BLaER1 (cell line): ENCODE data around the gene CD276.

Experiments
- H3K27ac ChIP-seq: shearing (Covaris generic); formaldehyde crosslinking; 2 replicates; pipeline ENCODE4 v1.8.1; 2022
- H3K27me3 ChIP-seq: shearing (Covaris generic); formaldehyde crosslinking; 2 replicates; pipeline ENCODE4 v1.8.1; 2022
- H3K36me3 ChIP-seq: shearing (Covaris generic); formaldehyde crosslinking; 2 replicates; pipeline ENCODE4 v1.8.1; 2022
- H3K4me1 ChIP-seq: shearing (Covaris generic); formaldehyde crosslinking; 2 replicates; pipeline ENCODE4 v1.8.1; 2022
- H3K4me2 ChIP-seq: shearing (Covaris generic); formaldehyde crosslinking; 2 replicates; pipeline ENCODE4 v1.8.1; 2022
- H3K4me3 ChIP-seq: shearing (Covaris generic); formaldehyde crosslinking; 2 replicates; pipeline ENCODE4 v1.8.1; 2022
- H3K9ac ChIP-seq: shearing (Covaris generic); formaldehyde crosslinking; 2 replicates; pipeline ENCODE4 v1.8.1; 2022
- H3K9me3 ChIP-seq: shearing (Covaris generic); formaldehyde crosslinking; 2 replicates; pipeline ENCODE4 v1.8.1; 2022
- H4K20me1 ChIP-seq: shearing (Covaris generic); formaldehyde crosslinking; 2 replicates; pipeline ENCODE4 v1.8.1; 2022
- Cebpa-rat ChIP-seq: shearing (Covaris generic); IDR thresholded peaks from 2 replicates; pipeline ENCODE4 v1.8.1; 2022

Gene CD276

GRCh38 chr15:73751511-73751898, 67.3 kb downstream of the CD276 start:
- TF ChIP-seq Cebpa-rat = no peak

GRCh38 chr15:73751899-73752805, 68.0 kb downstream of the CD276 start:
- Histone ChIP-seq H3K4me2 (peak overlapping the region; percentile 97), H3K4me1 (peaks cover 13% of the 10 kb centered on the region), H3K9ac (peak overlapping the region; percentile 48; the same call in 1 of the 2 replicates)

More at GRCh38 chr15:73751511-73751898, 67.3 kb downstream of the CD276 start:
- no peak overlapping the region for H3K9ac ChIP-seq
- H3K27ac ChIP-seq = no peak overlapping the region
- no peak overlapping the region for H3K4me3 ChIP-seq
- H3K27me3 ChIP-seq = peaks cover 84% of the 10 kb centered on the region
- H3K4me2 ChIP-seq = peak overlapping the region; percentile 97; the same call in 1 of the 2 replicates
- H4K20me1 ChIP-seq = peaks cover 24% of the 10 kb centered on the region
- H3K4me1 ChIP-seq = peaks cover 13% of the 10 kb centered on the region
- no peaks in the 10 kb centered on the region for H3K9me3 ChIP-seq
- no peaks in the 10 kb centered on the region for H3K36me3 ChIP-seq

GRCh38 chr15:73752806-73753193, 68.6 kb downstream of the CD276 start:
- Histone ChIP-seq H3K4me1 (peaks cover 13% of the 10 kb centered on the region), H3K27me3 (peaks cover 75% of the 10 kb centered on the region), H3K9ac (peak overlapping the region; percentile 48; the same call in 1 of the 2 replicates), H3K9me3 (no peaks in the 10 kb centered on the region), H3K4me2 (peak overlapping the region; percentile 97), H3K36me3 (no peaks in the 10 kb centered on the region), H4K20me1 (peaks cover 24% of the 10 kb centered on the region), H3K27ac (no peak overlapping the region), H3K4me3 (peak overlapping the region; percentile 68)
- no peak for TF ChIP-seq Cebpa-rat

More at GRCh38 chr15:73751899-73752805, 68.0 kb downstream of the CD276 start:
- H3K27me3 ChIP-seq = peaks cover 79% of the 10 kb centered on the region
- H3K4me3 ChIP-seq = peak overlapping the region; percentile 68
- peaks cover 24% of the 10 kb centered on the region for H4K20me1 ChIP-seq
- H3K36me3 ChIP-seq = no peaks in the 10 kb centered on the region
- H3K27ac ChIP-seq = no peak overlapping the region
- TF ChIP-seq Cebpa-rat = no peak
- H3K9me3 ChIP-seq = no peaks in the 10 kb centered on the region

GRCh38 chr15:73753250-73754130, 69.3 kb downstream of the CD276 start, which contains the start of gene INSYN1:
INSYN1 (minus strand) TSS chr15:73753351; CDS start chr15:73751130, 2,221 bp downstream.
- Histone ChIP-seq H3K36me3 (no peaks in the 10 kb centered on the region), H3K27me3 (peaks cover 75% of the 10 kb centered on the region), H3K9ac (peak within 1 kb of the TSS; percentile 48; the same call in 1 of the 2 replicates), H4K20me1 (peaks cover 24% of the 10 kb centered on the region), H3K4me1 (peaks cover 13% of the 10 kb centered on the region), H3K9me3 (no peaks in the 10 kb centered on the region), H3K27ac (no peak within 1 kb of the TSS), H3K4me2 (peak within 1 kb of the TSS; percentile 97), H3K4me3 (peak within 1 kb of the TSS; percentile 68)
- TF ChIP-seq Cebpa-rat = no peak

GRCh38 chr15:73754461-73754860, 70.3 kb downstream of the CD276 start:
- H3K9me3 ChIP-seq = no peaks in the 10 kb centered on the region
- no peak overlapping the region for H3K4me3 ChIP-seq
- no peak overlapping the region for H3K9ac ChIP-seq
- peaks cover 24% of the 10 kb centered on the region for H4K20me1 ChIP-seq
- no peak for TF ChIP-seq Cebpa-rat
- H3K4me2 ChIP-seq = no peak overlapping the region
- no peak overlapping the region for H3K27ac ChIP-seq
- H3K4me1 ChIP-seq = peaks cover 13% of the 10 kb centered on the region
- H3K36me3 ChIP-seq = no peaks in the 10 kb centered on the region
- H3K27me3 ChIP-seq = peaks cover 67% of the 10 kb centered on the region

GRCh38 chr15:73755481-73755880, 71.3 kb downstream of the CD276 start:
- H3K4me2 ChIP-seq = no peak overlapping the region
- no peak overlapping the region for H3K4me3 ChIP-seq
- no peak for TF ChIP-seq Cebpa-rat
- H3K36me3 ChIP-seq = no peaks in the 10 kb centered on the region
- H3K27ac ChIP-seq = no peak overlapping the region
- peaks cover 57% of the 10 kb centered on the region for H3K27me3 ChIP-seq
- peaks cover 13% of the 10 kb centered on the region for H3K4me1 ChIP-seq
- H3K9ac ChIP-seq = no peak overlapping the region
- no peaks in the 10 kb centered on the region for H3K9me3 ChIP-seq
- H4K20me1 ChIP-seq = peaks cover 24% of the 10 kb centered on the region

- Histone ChIP-seq H3K9me3 (no peaks in the 10 kb centered on the region), H3K4me1 (peaks cover 13% of the 10 kb centered on the region), H3K27ac (no peak overlapping the region), H3K9ac (no peak overlapping the region), H4K20me1 (peaks cover 24% of the 10 kb centered on the region), H3K36me3 (no peaks in the 10 kb centered on the region), H3K27me3 (peaks cover 52% of the 10 kb centered on the region), H3K4me3 (no peak overlapping the region), H3K4me2 (no peak overlapping the region)
- no peak for TF ChIP-seq Cebpa-rat
Observed at GRCh38 chr15:73755946-73756345, 71.8 kb downstream of the CD276 start.

- Histone ChIP-seq H3K36me3 (no peaks in the 10 kb centered on the region), H3K27ac (no peak overlapping the region), H4K20me1 (peaks cover 21% of the 10 kb centered on the region), H3K4me3 (no peak overlapping the region), H3K27me3 (peaks cover 48% of the 10 kb centered on the region), H3K9me3 (no peaks in the 10 kb centered on the region), H3K9ac (no peak overlapping the region), H3K4me2 (no peak overlapping the region), H3K4me1 (peaks cover 10% of the 10 kb centered on the region)
- TF ChIP-seq Cebpa-rat = no peak
Observed at GRCh38 chr15:73756390-73756789, 72.2 kb downstream of the CD276 start.

GRCh38 chr15:73756947-73757513, 72.8 kb downstream of the CD276 start:
- Histone ChIP-seq H4K20me1 (peaks cover 18% of the 10 kb centered on the region), H3K4me3 (no peak overlapping the region), H3K9ac (no peak overlapping the region), H3K27me3 (peaks cover 42% of the 10 kb centered on the region), H3K9me3 (no peaks in the 10 kb centered on the region), H3K4me2 (no peak overlapping the region), H3K36me3 (no peaks in the 10 kb centered on the region), H3K4me1 (peaks cover 6% of the 10 kb centered on the region), H3K27ac (no peak overlapping the region)
- no peak for TF ChIP-seq Cebpa-rat
